SIG-M5 (cell line): ENCODE measurements around the gene SETDB2.

Experiments used
- DNase-seq: peaks from one replicate; lab custom pipeline; 2025; lab: John Stamatoyannopoulos, UW

The SETDB2 gene

DNA sequence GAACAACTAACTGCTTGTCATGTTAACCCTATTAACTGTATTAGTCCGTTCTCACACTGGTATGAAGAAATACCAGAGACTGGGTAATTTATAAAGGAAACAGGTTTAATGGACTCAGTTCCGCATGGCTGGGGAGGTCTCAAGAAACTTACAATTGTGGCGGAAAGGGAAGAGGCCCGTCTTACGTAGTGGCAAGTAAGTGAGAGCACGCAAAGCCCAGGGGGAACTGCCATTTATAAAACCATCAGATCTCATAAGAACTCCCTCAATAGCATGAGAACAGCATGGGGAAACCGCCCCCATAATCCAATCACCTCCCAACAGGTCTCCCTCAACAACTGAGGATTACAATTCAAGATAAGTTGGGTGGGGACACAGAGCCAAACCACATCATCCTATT lies 86.4 kb downstream of the SETDB2 start:
- DNase-seq: no peak

DNA sequence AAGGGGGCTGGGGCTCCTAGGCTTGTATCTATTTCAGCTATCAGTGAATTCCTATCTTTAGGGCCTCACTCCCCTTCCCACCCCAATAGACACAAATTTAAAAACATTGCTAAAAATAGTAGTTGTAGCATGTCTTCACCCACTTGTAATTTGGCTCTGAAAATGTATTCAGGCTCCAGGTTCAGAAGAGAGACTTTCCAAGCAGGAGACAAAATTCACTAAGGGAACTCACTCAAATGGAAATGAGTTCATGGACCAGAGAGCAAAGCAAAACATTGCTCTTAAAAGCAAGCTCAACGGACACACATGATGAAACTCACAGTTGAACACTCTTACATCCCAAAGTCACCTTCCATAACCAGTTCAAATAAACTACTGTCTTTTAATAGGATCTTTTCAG lies 88.5 kb downstream of the SETDB2 start:
- DNase-seq: no peak

GRCh38 chr13:49533011-49533410 lies 88.9 kb downstream of the SETDB2 start:
- DNase-seq: no peak

DNA sequence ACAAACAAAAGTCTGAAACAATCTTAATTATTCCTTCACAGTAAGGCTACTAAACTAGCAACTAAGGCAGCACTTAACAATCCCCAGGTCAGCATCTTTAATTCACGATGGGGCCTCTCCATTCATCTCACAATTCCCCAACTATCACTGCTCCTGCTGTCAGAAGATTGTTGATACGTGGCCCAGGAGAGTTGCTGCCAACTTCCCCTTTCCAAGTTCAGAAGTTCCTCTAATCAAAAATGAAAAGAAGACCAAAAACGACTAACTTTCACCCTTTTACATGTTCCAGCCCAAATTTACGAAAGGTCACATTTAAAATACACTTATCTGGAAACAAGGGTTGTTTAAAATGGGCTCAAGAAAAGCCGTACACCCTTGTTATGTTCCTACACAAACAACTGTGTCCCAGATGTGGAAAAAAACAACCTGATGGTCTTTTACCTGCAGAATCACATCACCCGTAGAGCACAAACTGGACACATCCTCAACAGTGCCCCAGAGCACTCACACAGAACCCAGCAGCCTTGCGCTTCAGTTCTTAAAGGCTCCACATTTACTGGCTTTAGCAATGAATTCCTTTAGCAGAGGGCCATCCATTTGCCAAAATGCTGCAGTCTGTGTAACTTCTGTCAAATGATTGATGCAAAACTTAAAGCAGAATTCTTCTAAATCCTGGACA lies 89.7 kb downstream of the SETDB2 start:
- no peak for DNase-seq

DNA sequence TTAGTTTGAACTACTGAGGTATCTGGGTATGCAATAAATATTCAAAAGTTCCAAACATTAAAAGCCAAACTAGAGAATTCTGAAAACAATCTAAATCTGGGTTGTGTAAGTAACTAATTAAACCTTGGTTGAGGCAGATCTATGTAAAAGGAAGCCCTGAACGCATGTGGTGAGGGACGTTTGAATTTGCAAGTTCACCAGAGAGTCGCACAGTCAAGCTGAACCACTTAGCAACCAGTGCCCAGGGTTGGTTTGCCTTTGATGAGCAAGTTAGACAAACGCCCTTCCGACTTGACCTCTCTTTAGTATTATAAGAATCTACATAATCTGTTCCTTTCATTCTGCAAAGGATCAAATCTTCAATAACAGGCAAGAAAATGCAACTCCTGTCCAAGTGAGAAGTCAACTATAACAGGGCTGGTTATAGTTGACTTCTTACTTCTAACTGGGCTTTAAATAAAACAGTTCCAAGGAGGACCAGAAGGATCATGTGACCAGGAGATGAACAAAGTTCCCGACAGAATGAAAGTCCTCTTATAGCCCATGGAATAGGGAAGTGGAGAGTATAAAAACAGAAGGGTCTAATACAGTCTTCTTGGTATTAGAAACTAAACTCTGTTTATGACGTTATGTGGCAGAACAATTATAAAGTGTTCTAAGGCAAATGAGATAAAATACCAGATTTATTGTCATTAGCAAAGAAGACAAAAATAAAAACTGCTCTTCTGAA lies 92.2 kb downstream of the SETDB2 start:
- no peak for DNase-seq

DNA sequence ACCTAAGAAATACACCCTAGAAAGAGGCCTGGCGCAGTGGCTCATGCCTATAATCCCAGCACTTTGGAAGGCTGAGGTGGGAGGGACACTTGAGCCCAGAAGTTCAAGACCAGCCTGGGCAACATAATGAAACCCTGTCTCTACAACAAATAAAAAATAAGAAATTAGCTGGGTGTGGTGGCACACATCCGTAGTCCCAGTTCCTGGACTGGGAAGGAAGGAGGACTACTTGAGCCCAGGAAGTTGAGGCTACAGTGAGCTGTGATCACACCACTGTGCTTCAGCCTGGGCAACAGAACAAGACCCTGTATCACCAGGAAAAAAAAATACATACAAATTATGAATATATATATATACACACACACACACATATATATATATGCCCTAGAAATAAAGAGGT lies 94.3 kb downstream of the SETDB2 start:
- no peak for DNase-seq

DNA sequence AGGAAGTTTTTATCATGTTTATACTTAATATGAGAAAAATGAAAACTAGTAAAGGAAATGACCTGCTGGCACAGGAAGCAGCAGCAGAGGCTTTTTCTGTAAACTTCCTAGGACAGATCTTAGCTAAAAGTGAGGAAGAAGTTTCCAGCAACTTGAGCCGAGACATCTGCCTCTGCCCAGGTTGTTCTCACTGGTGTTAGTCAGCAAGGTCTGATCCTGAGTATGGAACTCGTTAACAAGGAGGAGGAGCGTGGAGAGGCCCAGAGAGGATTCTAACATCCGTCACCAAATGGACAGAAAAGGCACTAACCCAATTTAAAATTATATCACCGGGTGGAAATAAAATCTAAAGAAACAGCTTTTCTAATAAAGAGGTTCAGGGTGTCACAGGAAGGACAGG lies 95.2 kb downstream of the SETDB2 start:
- DNase-seq: no peak

DNA sequence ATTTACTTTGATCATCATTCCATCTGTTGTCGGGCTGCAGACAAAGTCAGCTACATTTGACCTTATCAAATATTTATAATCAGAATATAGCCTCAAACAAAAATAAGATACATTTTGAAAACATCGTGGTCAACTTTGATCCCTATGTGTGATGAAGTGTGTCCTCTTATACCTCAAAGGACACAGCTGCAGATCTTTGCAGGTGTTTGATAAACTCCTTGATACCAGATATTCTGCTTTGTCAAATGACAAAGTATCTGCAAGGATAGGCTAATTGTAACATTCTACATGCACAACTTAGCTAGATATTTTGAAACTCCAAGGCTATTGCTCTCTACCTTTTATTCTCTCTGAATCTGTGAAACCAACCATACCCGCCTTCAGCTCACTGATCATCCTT lies 95.7 kb downstream of the SETDB2 start:
- DNase-seq: no peak

DNA sequence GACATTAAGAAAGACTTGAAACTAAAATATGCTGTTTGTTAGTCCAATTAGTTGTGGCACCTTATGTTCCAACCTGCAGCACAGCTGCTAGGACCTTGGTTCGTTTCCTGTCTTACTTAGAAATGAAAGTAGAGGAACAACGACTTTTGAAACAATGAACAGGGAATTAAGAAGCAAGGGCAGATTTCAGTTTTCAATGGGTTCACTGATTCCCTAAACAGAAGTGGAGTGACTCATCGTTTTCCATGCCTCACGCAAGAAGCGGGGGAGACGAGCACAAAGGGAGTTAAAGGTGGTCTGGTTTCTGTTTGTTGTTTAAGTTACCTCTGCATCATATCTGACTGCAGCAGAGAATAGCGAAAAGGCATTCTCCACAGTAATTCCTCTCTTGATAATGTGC lies 96.5 kb downstream of the SETDB2 start:
- DNase-seq: no peak

GRCh38 chr13:49543656-49544055 lies 99.6 kb downstream of the SETDB2 start:
- DNase-seq: no peak
